Effector memory CD8-positive, alpha-beta T cell (primary cell): ENCODE data around the gene STOX2.

Experiments
- ATAC-seq: fragments of 150-1000 bp; cut with Tn5 transposase; replicated peaks from 2 replicates; pipeline ENCODE4 v1.10.0; 2021; ENCODE audit warnings: mild to moderate bottlenecking, moderate library complexity
- DNase-seq, 3 experiments: peaks; one replicate each; pipeline ENCODE4 v3.0.0; 2021
- H3K27ac Mint-ChIP-seq, 2 donors: one replicate each; pipeline ENCODE4 v1.8.0; 2022; ENCODE audit warnings: mild to moderate bottlenecking in 2 of 2, mixed read lengths in 2 of 2, moderate library complexity in 2 of 2
- H3K27me3 Mint-ChIP-seq, 2 donors: one replicate each; pipeline ENCODE4 v1.8.0; 2022; ENCODE audit warnings: mixed read lengths in 2 of 2
- H3K36me3 Mint-ChIP-seq: one replicate; pipeline ENCODE4 v1.8.0; 2022; ENCODE audit warnings: mild to moderate bottlenecking, moderate library complexity, mixed read lengths; ENCODE audit not compliant: insufficient read depth
- H3K4me1 Mint-ChIP-seq, 2 donors: one replicate each; pipeline ENCODE4 v1.8.0; 2022; ENCODE audit warnings: low read depth in 2 of 2, mixed read lengths in 2 of 2
- H3K4me3 Mint-ChIP-seq, 2 donors: one replicate each; pipeline ENCODE4 v1.8.0; 2022; ENCODE audit warnings: mild to moderate bottlenecking in 2 of 2, mixed read lengths in 2 of 2, moderate library complexity in 2 of 2
- H3K9me3 Mint-ChIP-seq, 2 donors: one replicate each; pipeline ENCODE4 v1.8.0; 2022; ENCODE audit warnings: mixed read lengths in 2 of 2

Gene STOX2

DNA sequence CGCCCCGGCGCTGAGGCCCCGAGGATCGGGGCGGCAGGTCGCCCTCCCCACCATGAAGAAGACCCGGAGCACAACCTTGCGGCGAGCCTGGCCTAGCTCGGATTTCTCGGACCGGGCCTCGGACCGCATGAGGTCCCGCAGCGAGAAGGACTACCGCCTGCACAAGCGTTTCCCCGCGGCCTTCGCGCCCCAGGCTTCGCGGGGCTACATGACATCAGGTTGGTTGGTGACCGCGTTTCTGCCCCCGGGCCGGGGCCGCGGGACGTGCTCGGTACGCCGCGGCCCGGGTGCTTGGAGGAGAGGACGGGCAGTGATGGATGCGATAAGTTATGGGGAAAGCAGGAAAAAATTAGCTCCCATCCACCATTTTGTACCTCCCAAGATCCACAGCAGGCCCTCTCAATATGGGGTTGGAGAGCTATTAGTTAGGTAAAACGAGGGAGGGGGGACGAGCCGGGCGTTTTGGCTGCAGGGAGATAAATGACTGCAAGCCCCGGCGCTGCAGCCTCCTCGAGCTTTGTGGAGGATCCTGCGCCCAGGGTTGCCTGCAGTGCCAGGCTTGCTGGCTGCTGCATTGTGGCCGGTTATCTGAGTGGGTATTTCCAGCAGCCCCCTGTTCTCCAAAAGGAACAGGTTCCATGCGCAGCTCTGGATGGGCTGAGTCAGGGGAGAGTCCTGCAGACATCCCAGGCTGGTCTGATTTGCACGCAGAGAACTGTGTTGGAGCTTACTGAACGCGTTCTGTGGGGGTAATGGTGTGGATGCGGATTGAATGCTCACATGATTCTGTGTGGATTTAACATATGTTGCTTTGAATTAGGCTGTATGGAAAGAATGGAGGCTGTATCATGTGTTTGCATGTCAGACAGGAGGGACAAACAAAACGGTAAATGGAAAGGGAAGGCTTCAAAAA is 1.9 kb downstream of the STOX2 start:
- peak overlapping the region in 1 of 2 donors; percentile 18 for H3K4me3 Mint-ChIP-seq
- no peaks in the 10 kb centered on the region for H3K36me3 Mint-ChIP-seq
- ATAC-seq (no peak), DNase-seq (no peak)
- H3K27ac Mint-ChIP-seq = no peak overlapping the region
- no peaks in the 10 kb centered on the region for H3K9me3 Mint-ChIP-seq
- peaks cover 34 to 65% of the 10 kb centered on the region in 2 donors for H3K27me3 Mint-ChIP-seq
- H3K4me1 Mint-ChIP-seq = peaks cover 0 to 2% of the 10 kb centered on the region in 2 donors

GRCh38 chr4:183907871-183908683 is 3.0 kb downstream of the STOX2 start:
- Mint-ChIP-seq H3K36me3 (no peaks in the 10 kb centered on the region), H3K4me3 (no peak overlapping the region), H3K27me3 (peaks cover 25 to 57% of the 10 kb centered on the region in 2 donors), H3K27ac (no peak overlapping the region), H3K9me3 (no peaks in the 10 kb centered on the region), H3K4me1 (peaks cover 0 to 2% of the 10 kb centered on the region in 2 donors)
- ATAC-seq (no peak), DNase-seq (no peak)

- peaks cover 0 to 2% of the 10 kb centered on the region in 2 donors for H3K4me1 Mint-ChIP-seq
- H3K27ac Mint-ChIP-seq = no peak overlapping the region
- no peak overlapping the region for H3K4me3 Mint-ChIP-seq
- H3K36me3 Mint-ChIP-seq = no peaks in the 10 kb centered on the region
- no peaks in the 10 kb centered on the region for H3K9me3 Mint-ChIP-seq
- DNase-seq (no peak), ATAC-seq (no peak)
- H3K27me3 Mint-ChIP-seq = peaks cover 14 to 49% of the 10 kb centered on the region in 2 donors
Measured at GRCh38 chr4:183909187-183909586, 4.1 kb downstream of the STOX2 start.

DNA sequence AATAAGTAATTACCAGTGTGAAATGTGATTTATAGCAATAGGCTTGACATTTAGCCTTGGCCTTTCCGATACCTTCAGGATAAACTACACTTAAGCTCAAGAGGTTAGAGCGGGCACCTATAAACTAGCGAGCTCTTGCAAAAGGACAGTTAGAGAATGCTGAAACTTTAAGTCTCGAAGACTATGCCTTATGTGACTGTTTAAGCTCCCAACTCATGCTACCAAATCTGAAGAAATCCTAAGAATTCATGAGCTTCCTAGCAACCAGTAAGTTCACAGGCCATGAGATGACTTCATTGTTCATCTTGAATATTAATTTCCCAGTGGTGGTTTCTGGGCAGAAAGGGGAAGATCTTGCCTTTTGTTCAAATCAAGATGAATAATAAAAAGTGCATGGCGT is 4.7 kb downstream of the STOX2 start:
- no peak for DNase-seq
- ATAC-seq = no peak
- H3K4me1 Mint-ChIP-seq = peaks cover 0 to 2% of the 10 kb centered on the region in 2 donors

DNA sequence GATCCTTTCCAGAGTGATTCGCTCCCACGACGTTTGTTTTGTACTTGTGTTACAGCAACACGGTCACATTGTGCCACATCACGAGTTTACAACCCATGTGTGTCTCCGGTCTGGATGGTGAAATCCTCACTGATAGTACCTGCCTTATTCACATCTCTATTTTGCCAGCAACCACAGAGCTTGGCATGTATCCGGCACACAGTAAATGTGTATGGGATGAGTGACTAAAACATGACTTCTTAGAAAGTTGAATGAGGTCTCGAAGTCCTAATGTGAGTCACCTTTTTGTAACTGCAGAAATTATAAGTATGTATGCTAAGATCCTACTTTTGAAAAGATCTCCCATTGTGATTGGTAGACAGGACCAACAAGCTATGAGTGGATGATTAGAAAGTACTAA is 7.5 kb downstream of the STOX2 start:
- H3K9me3 Mint-ChIP-seq = no peaks in the 10 kb centered on the region
- ATAC-seq (no peak), DNase-seq (no peak)

More for the DNA sequence above, 4.7 kb downstream of the STOX2 start:
- Mint-ChIP-seq H3K27ac (no peak overlapping the region), H3K27me3 (peaks cover 8 to 43% of the 10 kb centered on the region in 2 donors), H3K9me3 (no peaks in the 10 kb centered on the region), H3K36me3 (no peaks in the 10 kb centered on the region), H3K4me3 (no peak overlapping the region)

DNA sequence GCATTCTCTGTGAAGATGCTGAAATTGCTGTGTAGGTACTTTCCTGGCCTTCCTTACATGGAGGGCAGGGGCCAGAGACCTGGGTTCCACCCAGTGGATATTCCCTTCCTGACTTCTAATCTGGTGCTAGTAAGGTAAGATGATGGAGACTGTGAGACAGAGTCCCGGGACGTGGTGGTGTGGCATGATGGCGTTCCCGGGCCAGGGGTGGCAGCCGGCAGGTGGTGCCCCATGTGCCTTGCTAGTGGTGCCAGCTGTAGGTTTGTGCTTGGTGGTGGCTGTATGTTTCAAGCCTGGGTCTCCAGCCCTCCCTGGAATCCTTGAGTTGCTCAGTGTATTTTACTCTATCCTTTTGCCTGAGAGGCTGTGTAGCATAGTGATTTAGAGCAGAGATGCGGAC is 10.9 kb downstream of the STOX2 start:
- Mint-ChIP-seq H3K36me3 (no peaks in the 10 kb centered on the region), H3K27ac (no peak overlapping the region), H3K9me3 (no peaks in the 10 kb centered on the region), H3K27me3 (peaks cover 22 to 25% of the 10 kb centered on the region in 2 donors), H3K4me1 (no peaks in the 10 kb centered on the region), H3K4me3 (no peak overlapping the region)
- ATAC-seq (no peak), DNase-seq (no peak)

More for the DNA sequence above, 7.5 kb downstream of the STOX2 start:
- Mint-ChIP-seq H3K27me3 (peaks cover 0 to 40% of the 10 kb centered on the region in 2 donors), H3K27ac (no peak overlapping the region), H3K36me3 (no peaks in the 10 kb centered on the region), H3K4me3 (no peak overlapping the region), H3K4me1 (no peaks in the 10 kb centered on the region)

DNA sequence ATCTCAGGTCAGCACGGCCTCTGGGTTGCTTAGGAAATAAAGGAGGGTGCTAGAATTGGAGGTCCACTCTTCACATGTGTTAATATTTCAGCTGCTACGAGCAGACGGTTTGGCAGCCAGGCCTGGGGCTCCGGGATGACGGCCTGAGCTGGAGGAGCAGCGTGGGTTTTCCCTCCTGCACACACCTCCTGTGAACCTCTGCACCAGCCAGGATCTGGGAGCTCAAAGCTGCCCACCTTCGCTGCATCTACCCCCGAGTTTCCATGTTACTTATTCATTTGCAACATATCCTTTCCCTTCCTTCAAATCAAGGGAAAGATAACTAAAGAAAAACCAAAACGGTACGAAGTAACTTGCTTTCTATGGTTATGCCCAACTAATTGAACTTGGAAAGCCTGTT is 13.6 kb downstream of the STOX2 start:
- Mint-ChIP-seq H3K4me3 (no peak overlapping the region), H3K36me3 (no peaks in the 10 kb centered on the region), H3K27ac (no peak overlapping the region), H3K9me3 (no peaks in the 10 kb centered on the region), H3K4me1 (no peaks in the 10 kb centered on the region), H3K27me3 (peaks cover 25 to 33% of the 10 kb centered on the region in 2 donors)
- ATAC-seq (no peak), DNase-seq (no peak)

GRCh38 chr4:183919141-183919540 is 14.0 kb downstream of the STOX2 start:
- no peaks in the 10 kb centered on the region for H3K4me1 Mint-ChIP-seq
- ATAC-seq = no peak
- H3K4me3 Mint-ChIP-seq = no peak overlapping the region
- H3K27me3 Mint-ChIP-seq = peaks cover 26 to 37% of the 10 kb centered on the region in 2 donors
- H3K36me3 Mint-ChIP-seq = no peaks in the 10 kb centered on the region
- no peaks in the 10 kb centered on the region for H3K9me3 Mint-ChIP-seq
- H3K27ac Mint-ChIP-seq = no peak overlapping the region
- no peak for DNase-seq

DNA sequence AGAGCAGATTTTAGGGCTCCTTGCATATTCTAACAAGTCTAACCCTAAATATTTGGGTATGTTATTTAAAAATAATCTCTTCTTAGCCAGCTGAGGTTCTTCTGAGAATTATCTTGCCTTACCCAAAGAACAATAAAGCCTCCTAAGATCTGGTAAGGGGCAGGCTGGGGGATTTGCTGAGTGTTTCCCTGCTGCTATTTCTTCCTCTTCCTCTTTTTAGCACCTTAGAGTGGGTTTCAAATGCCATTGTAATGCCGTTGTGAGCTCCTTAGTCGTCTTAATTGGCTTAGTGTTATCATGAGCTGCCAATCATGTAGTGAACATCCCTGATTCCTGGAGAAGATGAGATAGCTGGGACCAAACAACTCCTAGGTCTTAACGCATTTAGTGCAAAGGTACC is 15.4 kb downstream of the STOX2 start:
- no peak overlapping the region for H3K4me3 Mint-ChIP-seq
- H3K36me3 Mint-ChIP-seq = no peaks in the 10 kb centered on the region

GRCh38 chr4:183921335-183921734 is 16.2 kb downstream of the STOX2 start:
- H3K4me3 Mint-ChIP-seq = no peak overlapping the region
- no peaks in the 10 kb centered on the region for H3K9me3 Mint-ChIP-seq
- no peaks in the 10 kb centered on the region for H3K4me1 Mint-ChIP-seq
- DNase-seq = no peak
- no peak overlapping the region for H3K27ac Mint-ChIP-seq
- H3K36me3 Mint-ChIP-seq = no peaks in the 10 kb centered on the region
- no peak for ATAC-seq
- H3K27me3 Mint-ChIP-seq = peaks cover 33 to 43% of the 10 kb centered on the region in 2 donors

More for the DNA sequence above, 15.4 kb downstream of the STOX2 start:
- no peaks in the 10 kb centered on the region for H3K4me1 Mint-ChIP-seq
- H3K27ac Mint-ChIP-seq = no peak overlapping the region
- H3K27me3 Mint-ChIP-seq = peaks cover 33 to 43% of the 10 kb centered on the region in 2 donors
- ATAC-seq = no peak
- no peak for DNase-seq
- H3K9me3 Mint-ChIP-seq = no peaks in the 10 kb centered on the region

DNA sequence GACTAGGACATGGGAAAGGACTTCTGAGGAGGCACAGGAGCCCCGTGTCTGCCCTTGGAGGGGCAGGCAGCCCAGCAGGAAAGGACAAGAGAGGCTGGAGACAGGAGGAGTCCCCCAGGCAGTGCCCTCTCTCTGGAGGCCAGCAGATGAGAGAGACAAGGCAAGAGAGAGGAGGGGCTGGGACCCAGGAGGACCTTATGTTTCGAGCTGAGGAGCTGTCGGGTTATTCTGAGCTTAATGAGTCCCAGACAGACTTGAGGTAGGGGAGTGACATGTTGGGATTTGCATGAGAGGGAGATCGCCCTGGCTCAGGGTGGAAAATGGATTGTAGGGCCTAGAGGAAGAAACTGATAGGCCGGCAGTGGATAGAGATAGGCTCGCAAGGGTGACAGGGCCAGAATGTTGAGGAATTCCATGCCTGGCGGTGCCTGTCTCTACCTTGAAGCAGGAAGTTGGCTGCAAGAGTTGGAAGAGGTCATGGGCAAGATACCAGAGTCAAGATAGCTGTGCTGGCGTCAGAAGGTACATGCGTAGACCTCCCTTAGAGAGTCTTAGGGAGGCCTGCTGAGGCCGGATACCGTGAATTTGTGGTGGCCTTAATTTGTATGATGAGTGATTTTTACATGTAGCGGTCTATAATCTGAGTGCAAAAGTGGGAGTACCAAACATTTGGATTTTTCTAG is 19.4 kb downstream of the STOX2 start:
- H3K27ac Mint-ChIP-seq = no peak overlapping the region
- H3K4me1 Mint-ChIP-seq = no peaks in the 10 kb centered on the region
- ATAC-seq (no peak), DNase-seq (no peak)
- H3K9me3 Mint-ChIP-seq = no peaks in the 10 kb centered on the region
- H3K27me3 Mint-ChIP-seq = peaks cover 9 to 31% of the 10 kb centered on the region in 2 donors
- no peaks in the 10 kb centered on the region for H3K36me3 Mint-ChIP-seq
- H3K4me3 Mint-ChIP-seq = no peak overlapping the region

- Mint-ChIP-seq H3K4me1 (no peaks in the 10 kb centered on the region), H3K4me3 (no peak overlapping the region), H3K27ac (no peak overlapping the region), H3K36me3 (no peaks in the 10 kb centered on the region), H3K9me3 (no peaks in the 10 kb centered on the region), H3K27me3 (peaks cover 17 to 28% of the 10 kb centered on the region in 2 donors)
- no peak for ATAC-seq
- DNase-seq = no peak
Measured at GRCh38 chr4:183926950-183927349, 21.8 kb downstream of the STOX2 start.

DNA sequence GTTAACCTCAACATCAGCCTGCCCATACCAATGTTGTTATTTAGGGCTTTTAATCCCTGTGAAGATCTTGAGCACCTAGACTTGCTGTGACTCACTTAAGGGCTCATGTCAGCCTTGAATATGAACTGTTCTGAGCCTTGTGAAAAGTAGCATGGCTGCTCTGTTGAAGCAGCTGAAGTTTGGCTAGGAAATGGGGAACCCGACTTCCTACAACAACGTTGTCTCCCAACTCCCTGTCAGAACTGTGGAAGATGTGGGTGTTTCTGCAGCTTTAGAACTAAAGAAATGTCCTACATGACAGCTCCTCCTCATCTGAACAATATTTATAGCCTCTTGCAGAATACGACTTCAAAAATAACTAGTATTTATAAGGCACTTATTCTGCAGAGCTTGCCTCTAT is 27.5 kb downstream of the STOX2 start:
- no peak for ATAC-seq
- Mint-ChIP-seq H3K9me3 (no peaks in the 10 kb centered on the region), H3K36me3 (no peaks in the 10 kb centered on the region)

More for the DNA sequence above, 27.5 kb downstream of the STOX2 start:
- DNase-seq = no peak
- H3K27ac Mint-ChIP-seq = no peak overlapping the region
- H3K4me1 Mint-ChIP-seq = no peaks in the 10 kb centered on the region
- no peak overlapping the region for H3K4me3 Mint-ChIP-seq
- H3K27me3 Mint-ChIP-seq = peaks cover 10 to 19% of the 10 kb centered on the region in 2 donors
